ENCODE results near the gene ILF3. TPM values are rescaled to one million over a fixed set of nuclear protein-coding genes. Genes with fewer than 3 reads are reported as not detected.

Gene ILF3
- total RNA-seq, 1 experiment from 2014 or later: 365 TPM

DNA sequence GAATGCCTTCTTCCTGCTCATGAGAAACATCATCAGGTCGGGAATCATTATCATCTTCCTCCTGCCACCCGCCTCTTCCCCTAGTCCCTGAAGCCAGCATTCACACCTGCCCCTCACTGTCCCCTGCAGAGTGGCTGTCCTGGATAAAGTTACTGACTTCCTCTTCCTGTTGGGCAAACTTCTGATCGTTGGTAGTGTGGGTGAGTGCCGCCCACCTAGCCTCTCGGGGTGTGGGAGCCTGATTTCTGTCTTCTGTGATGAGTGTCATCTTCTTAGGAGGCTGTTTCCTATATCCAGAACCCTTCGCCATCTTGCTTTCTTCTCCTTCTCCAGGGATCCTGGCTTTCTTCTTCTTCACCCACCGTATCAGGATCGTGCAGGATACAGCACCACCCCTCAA, 16.3 kb upstream of the ILF3 start:
- ATAC-seq (no peak), DNase-seq (ENCODE audit: low read depth, low spot score) (no peak)
- Histone ChIP-seq H3K4me3 (ENCODE audit: low read depth in 2 of 2, low read length in 2 of 2) (no peak overlapping the region), H3K27ac (ENCODE audit: low read length) (no peak overlapping the region), H3K27me3 (ENCODE audit: control insufficient read depth, insufficient read depth, low read length) (no peaks in the 10 kb centered on the region), H3K9me3 (ENCODE audit: control insufficient read depth, insufficient read depth, low read depth, low read length) (no peaks in the 10 kb centered on the region), H3K4me1 (ENCODE audit: control insufficient read depth, insufficient read depth, low read length) (no peaks in the 10 kb centered on the region), H3K36me3 (ENCODE audit: control insufficient read depth, insufficient read depth, low read length) (no peaks in the 10 kb centered on the region)
- ChIA-PET CTCF (interaction anchor here (0.7 kb wide), 1 partner anchor 124 kb away, joined by 3 read pairs; no protein-coding TSS in a partner anchor), POLR2A (no interaction called here)
- in situ Hi-C loops (cut with HindIII; ENCODE audit: low pct_unique_long_range_greater_than_20kb, low sequenced_read_pairs): no loop called here
- intact Hi-C loops (cut with micrococcal nuclease; ENCODE audit: unreplicated experiment): no loop called here
- BruUV-seq (replicated peaks): no TSS peak
- TF ChIP-seq, protein P1, sequence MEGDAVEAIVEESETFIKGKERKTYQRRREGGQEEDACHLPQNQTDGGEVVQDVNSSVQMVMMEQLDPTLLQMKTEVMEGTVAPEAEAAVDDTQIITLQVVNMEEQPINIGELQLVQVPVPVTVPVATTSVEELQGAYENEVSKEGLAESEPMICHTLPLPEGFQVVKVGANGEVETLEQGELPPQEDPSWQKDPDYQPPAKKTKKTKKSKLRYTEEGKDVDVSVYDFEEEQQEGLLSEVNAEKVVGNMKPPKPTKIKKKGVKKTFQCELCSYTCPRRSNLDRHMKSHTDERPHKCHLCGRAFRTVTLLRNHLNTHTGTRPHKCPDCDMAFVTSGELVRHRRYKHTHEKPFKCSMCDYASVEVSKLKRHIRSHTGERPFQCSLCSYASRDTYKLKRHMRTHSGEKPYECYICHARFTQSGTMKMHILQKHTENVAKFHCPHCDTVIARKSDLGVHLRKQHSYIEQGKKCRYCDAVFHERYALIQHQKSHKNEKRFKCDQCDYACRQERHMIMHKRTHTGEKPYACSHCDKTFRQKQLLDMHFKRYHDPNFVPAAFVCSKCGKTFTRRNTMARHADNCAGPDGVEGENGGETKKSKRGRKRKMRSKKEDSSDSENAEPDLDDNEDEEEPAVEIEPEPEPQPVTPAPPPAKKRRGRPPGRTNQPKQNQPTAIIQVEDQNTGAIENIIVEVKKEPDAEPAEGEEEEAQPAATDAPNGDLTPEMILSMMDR (IDR thresholded peaks at IDR 0.05): no peak
- TF ChIP-seq, protein P2, sequence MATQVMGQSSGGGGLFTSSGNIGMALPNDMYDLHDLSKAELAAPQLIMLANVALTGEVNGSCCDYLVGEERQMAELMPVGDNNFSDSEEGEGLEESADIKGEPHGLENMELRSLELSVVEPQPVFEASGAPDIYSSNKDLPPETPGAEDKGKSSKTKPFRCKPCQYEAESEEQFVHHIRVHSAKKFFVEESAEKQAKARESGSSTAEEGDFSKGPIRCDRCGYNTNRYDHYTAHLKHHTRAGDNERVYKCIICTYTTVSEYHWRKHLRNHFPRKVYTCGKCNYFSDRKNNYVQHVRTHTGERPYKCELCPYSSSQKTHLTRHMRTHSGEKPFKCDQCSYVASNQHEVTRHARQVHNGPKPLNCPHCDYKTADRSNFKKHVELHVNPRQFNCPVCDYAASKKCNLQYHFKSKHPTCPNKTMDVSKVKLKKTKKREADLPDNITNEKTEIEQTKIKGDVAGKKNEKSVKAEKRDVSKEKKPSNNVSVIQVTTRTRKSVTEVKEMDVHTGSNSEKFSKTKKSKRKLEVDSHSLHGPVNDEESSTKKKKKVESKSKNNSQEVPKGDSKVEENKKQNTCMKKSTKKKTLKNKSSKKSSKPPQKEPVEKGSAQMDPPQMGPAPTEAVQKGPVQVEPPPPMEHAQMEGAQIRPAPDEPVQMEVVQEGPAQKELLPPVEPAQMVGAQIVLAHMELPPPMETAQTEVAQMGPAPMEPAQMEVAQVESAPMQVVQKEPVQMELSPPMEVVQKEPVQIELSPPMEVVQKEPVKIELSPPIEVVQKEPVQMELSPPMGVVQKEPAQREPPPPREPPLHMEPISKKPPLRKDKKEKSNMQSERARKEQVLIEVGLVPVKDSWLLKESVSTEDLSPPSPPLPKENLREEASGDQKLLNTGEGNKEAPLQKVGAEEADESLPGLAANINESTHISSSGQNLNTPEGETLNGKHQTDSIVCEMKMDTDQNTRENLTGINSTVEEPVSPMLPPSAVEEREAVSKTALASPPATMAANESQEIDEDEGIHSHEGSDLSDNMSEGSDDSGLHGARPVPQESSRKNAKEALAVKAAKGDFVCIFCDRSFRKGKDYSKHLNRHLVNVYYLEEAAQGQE (IDR thresholded peaks at IDR 0.05; ENCODE audit: insufficient read depth in 1 of 2, low read depth in 2 of 2, low read length in 1 of 2): no peak
- TF ChIP-seq TCF7L2 (IDR thresholded peaks at IDR 0.05; ENCODE audit: low read depth, low read length): no peak

GRCh38 chr19:10639836-10640235, 14.3 kb upstream of the ILF3 start:
- BruUV-seq (replicated peaks): no TSS peak
- no peaks in the 10 kb centered on the region for H3K27me3 ChIP-seq (ENCODE audit: control insufficient read depth, insufficient read depth, low read length)
- ATAC-seq: no peak
- H3K36me3 ChIP-seq (ENCODE audit: control insufficient read depth, insufficient read depth, low read length): no peaks in the 10 kb centered on the region
- CTCF ChIA-PET: no interaction called here
- TF ChIP-seq TCF7L2 (IDR thresholded peaks at IDR 0.05; ENCODE audit: low read depth, low read length): no peak
- no peak for TF ChIP-seq SIN3A (IDR thresholded peaks at IDR 0.05; ENCODE audit: borderline replicate concordance, insufficient read depth, low read depth, low read length)
- no peak for TF ChIP-seq POLR2AphosphoS5 (IDR thresholded peaks at IDR 0.05; ENCODE audit: low read depth, low read length)
- TF ChIP-seq, protein P2 (IDR thresholded peaks at IDR 0.05; ENCODE audit: insufficient read depth in 1 of 2, low read depth in 2 of 2, low read length in 1 of 2): no peak
- TF ChIP-seq, protein P1 (IDR thresholded peaks at IDR 0.05): no peak
- no peaks in the 10 kb centered on the region for H3K9me3 ChIP-seq (ENCODE audit: control insufficient read depth, insufficient read depth, low read depth, low read length)
- H3K4me1 ChIP-seq (ENCODE audit: control insufficient read depth, insufficient read depth, low read length): peaks cover 5% of the 10 kb centered on the region; the same call in 1 of the 2 replicates
- in situ Hi-C loops (cut with HindIII; ENCODE audit: low pct_unique_long_range_greater_than_20kb, low sequenced_read_pairs): no loop called here
- no peak for DNase-seq (ENCODE audit: low read depth, low spot score)
- POLR2A ChIA-PET: no interaction called here
- intact Hi-C loops (cut with micrococcal nuclease; ENCODE audit: unreplicated experiment): no loop called here
- H3K4me3 ChIP-seq (ENCODE audit: low read depth in 2 of 2, low read length in 2 of 2): no peak overlapping the region
- H3K27ac ChIP-seq (ENCODE audit: low read length): no peak overlapping the region
